Ishikawa (cell line): ENCODE data around the gene RASGEF1B.

Experiments
- CEBPB ChIP-seq: IDR thresholded peaks from 2 replicates; pipeline ENCODE4 v1.6.1; 2012
- CREB1 ChIP-seq: IDR thresholded peaks from 2 replicates; pipeline ENCODE4 v1.6.1; 2012; ENCODE audit warnings: low read depth
- EGR1 ChIP-seq: IDR thresholded peaks from 2 replicates; pipeline ENCODE4 v1.6.1; 2012
- EP300 ChIP-seq: IDR thresholded peaks from 2 replicates; pipeline ENCODE4 v1.6.1; 2012; ENCODE audit warnings: borderline replicate concordance
- FOXM1 ChIP-seq: IDR thresholded peaks from 2 replicates; pipeline ENCODE4 v1.6.1; 2012; ENCODE audit warnings: low read depth, borderline replicate concordance
- NFIC ChIP-seq: IDR thresholded peaks from 2 replicates; pipeline ENCODE4 v1.6.1; 2012
- RAD21 ChIP-seq: IDR thresholded peaks from 2 replicates; pipeline ENCODE4 v1.6.1; 2012; ENCODE audit warnings: low read depth
- TAF1 ChIP-seq: IDR thresholded peaks from 2 replicates; pipeline ENCODE4 v1.6.1; 2012; ENCODE audit warnings: low read depth, mild to moderate bottlenecking
- TCF12 ChIP-seq: IDR thresholded peaks from 2 replicates; pipeline ENCODE4 v1.6.1; 2012; ENCODE audit warnings: low read depth
- TEAD4 ChIP-seq: IDR thresholded peaks from 2 replicates; pipeline ENCODE4 v1.6.1; 2012
- YY1 ChIP-seq: IDR thresholded peaks from 2 replicates; pipeline ENCODE4 v1.6.1; 2012; ENCODE audit warnings: low read depth
- ZBTB7A ChIP-seq: IDR thresholded peaks from 2 replicates; pipeline ENCODE4 v1.6.1; 2012; ENCODE audit warnings: low read depth
- TF ChIP-seq, protein P1 (sequence below): IDR thresholded peaks from 2 replicates; pipeline ENCODE4 v1.6.1; 2012
- TF ChIP-seq, protein P2 (sequence below): IDR thresholded peaks from 2 replicates; pipeline ENCODE4 v1.6.1; 2012; ENCODE audit warnings: low read depth, mild to moderate bottlenecking

DNA sequence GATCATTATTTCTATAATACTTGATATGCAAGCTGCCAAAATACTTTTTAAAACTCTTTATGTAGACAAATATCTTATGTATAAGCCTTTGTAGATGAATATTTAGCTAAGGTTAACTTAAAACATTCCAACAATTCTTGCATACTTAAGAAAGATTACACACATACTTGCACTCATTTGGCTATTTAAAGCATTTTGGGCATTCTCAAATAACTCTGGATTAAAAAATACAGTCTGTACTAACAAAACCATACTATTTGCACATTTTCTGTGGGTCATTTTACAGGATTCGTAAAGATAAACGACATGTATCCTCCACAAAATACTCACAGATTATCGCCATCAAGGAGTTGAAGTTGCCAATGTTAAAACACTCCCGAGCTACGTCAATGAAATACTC is 26.5 kb downstream of the RASGEF1B start:
- TF ChIP-seq EGR1 (no peak), CEBPB (no peak), RAD21 (no peak), TCF12 (no peak), EP300 (no peak), TEAD4 (no peak), TAF1 (no peak), YY1 (no peak), ZBTB7A (no peak), CREB1 (no peak), FOXM1 (no peak), NFIC (no peak)
- TF ChIP-seq, protein P1, sequence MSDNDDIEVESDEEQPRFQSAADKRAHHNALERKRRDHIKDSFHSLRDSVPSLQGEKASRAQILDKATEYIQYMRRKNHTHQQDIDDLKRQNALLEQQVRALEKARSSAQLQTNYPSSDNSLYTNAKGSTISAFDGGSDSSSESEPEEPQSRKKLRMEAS = no peak
- TF ChIP-seq, protein P2, sequence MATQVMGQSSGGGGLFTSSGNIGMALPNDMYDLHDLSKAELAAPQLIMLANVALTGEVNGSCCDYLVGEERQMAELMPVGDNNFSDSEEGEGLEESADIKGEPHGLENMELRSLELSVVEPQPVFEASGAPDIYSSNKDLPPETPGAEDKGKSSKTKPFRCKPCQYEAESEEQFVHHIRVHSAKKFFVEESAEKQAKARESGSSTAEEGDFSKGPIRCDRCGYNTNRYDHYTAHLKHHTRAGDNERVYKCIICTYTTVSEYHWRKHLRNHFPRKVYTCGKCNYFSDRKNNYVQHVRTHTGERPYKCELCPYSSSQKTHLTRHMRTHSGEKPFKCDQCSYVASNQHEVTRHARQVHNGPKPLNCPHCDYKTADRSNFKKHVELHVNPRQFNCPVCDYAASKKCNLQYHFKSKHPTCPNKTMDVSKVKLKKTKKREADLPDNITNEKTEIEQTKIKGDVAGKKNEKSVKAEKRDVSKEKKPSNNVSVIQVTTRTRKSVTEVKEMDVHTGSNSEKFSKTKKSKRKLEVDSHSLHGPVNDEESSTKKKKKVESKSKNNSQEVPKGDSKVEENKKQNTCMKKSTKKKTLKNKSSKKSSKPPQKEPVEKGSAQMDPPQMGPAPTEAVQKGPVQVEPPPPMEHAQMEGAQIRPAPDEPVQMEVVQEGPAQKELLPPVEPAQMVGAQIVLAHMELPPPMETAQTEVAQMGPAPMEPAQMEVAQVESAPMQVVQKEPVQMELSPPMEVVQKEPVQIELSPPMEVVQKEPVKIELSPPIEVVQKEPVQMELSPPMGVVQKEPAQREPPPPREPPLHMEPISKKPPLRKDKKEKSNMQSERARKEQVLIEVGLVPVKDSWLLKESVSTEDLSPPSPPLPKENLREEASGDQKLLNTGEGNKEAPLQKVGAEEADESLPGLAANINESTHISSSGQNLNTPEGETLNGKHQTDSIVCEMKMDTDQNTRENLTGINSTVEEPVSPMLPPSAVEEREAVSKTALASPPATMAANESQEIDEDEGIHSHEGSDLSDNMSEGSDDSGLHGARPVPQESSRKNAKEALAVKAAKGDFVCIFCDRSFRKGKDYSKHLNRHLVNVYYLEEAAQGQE = no peak
